ENCODE results near the gene ZCCHC24.

DNA sequence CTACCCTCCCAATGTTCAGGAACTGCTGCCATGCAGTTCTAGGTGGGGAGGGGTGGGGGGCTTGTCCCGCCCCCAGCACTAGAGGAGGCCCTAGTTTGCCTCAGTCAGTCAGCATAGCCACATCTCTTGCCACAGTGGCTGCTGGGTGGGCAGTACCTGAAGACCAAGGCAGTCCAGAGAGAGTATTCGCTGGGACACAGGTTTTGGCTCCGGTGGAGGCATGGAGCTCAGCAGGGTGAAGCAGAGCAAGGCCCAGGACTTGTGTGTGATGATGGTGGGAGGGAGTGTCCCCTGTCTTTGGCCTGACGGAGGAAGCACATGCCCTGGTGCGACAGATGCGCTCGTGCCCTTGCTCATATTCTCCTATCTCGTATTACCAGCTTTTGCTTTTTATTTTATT lies 24.7 kb upstream of the ZCCHC24 start:
- TF ChIP-seq POLR2AphosphoS5 (IDR thresholded peaks at IDR 0.05; ENCODE audit: low read depth, low read length) (no peak), POLR2A (IDR thresholded peaks at IDR 0.05; ENCODE audit: low read depth, low read length) (no peak), TAF1 (IDR thresholded peaks at IDR 0.05; ENCODE audit: borderline replicate concordance, low read depth, low read length) (no peak)
